Chondrocyte (in vitro differentiated cells): Measurements from ENCODE around the gene GALK1. TPM values are rescaled to one million over a fixed set of nuclear protein-coding genes. Genes with fewer than 3 reads are reported as not detected.
A peak's percentile ranks its signal among the peaks of the same experiment; 100 is the strongest.

Experiments used
- DNase-seq: peaks from one replicate; pipeline ENCODE4 v3.0.0; 2021; ENCODE audit warnings: mixed read lengths, low spot score
- H3K27ac Mint-ChIP-seq: one replicate; pipeline ENCODE4 v1.8.0; 2021; ENCODE audit warnings: mild to moderate bottlenecking, moderate library complexity, mixed read lengths; ENCODE audit not compliant: unreplicated experiment
- H3K27me3 Mint-ChIP-seq: 2 replicates; pipeline ENCODE4 v1.8.0; 2021; ENCODE audit warnings: low read depth, mixed read lengths
- H3K36me3 Mint-ChIP-seq: 2 replicates; pipeline ENCODE4 v1.8.0; 2021; ENCODE audit warnings: low read depth, mixed read lengths
- H3K4me1 Mint-ChIP-seq: 2 replicates; pipeline ENCODE4 v1.8.0; 2021; ENCODE audit warnings: low read depth, mild to moderate bottlenecking, mixed read lengths
- H3K4me3 Mint-ChIP-seq: one replicate; pipeline ENCODE4 v1.8.0; 2021; ENCODE audit warnings: mild to moderate bottlenecking, moderate library complexity, mixed read lengths; ENCODE audit not compliant: unreplicated experiment
- H3K9me3 Mint-ChIP-seq: 2 replicates; pipeline ENCODE4 v1.8.0; 2021; ENCODE audit warnings: low read depth, mixed read lengths
- CTCF ChIP-seq: fragments of 200-600 bp; sonication (generic); IDR thresholded peaks from 2 replicates; pipeline ENCODE4 v1.5.0; 2021; ENCODE audit warnings: antibody characterized with exemption, mild to moderate bottlenecking, moderate library complexity
- total RNA-seq: library from RNA; stranded (reverse); gene quantifications from 3 replicates; pipeline ENCODE4 v1.2.1, GENCODE V29; 2021

GALK1 gene
- total RNA-seq, 1 donor from 2014 or later = 27.8 TPM

- no peaks in the 10 kb centered on the region for H3K27me3 Mint-ChIP-seq
- no peak overlapping the region for H3K4me3 Mint-ChIP-seq
- TF ChIP-seq CTCF = no peak
- no peak for DNase-seq
- H3K27ac Mint-ChIP-seq = no peak overlapping the region
- peaks cover 6% of the 10 kb centered on the region for H3K4me1 Mint-ChIP-seq
- H3K36me3 Mint-ChIP-seq = no peaks in the 10 kb centered on the region
- H3K9me3 Mint-ChIP-seq = no peaks in the 10 kb centered on the region
These were observed 8.4 kb downstream of the GALK1 start for GRCh38 chr17:75756451-75757085.

GRCh38 chr17:75755990-75756389 is 9.0 kb downstream of the GALK1 start:
- Mint-ChIP-seq H3K27me3 (no peaks in the 10 kb centered on the region), H3K27ac (no peak overlapping the region), H3K9me3 (no peaks in the 10 kb centered on the region), H3K36me3 (no peaks in the 10 kb centered on the region), H3K4me3 (no peak overlapping the region), H3K4me1 (peaks cover 6% of the 10 kb centered on the region)
- no peak for TF ChIP-seq CTCF
- no peak for DNase-seq

- Mint-ChIP-seq H3K27me3 (no peaks in the 10 kb centered on the region), H3K4me1 (peaks cover 6% of the 10 kb centered on the region), H3K27ac (no peak overlapping the region), H3K9me3 (no peaks in the 10 kb centered on the region), H3K36me3 (no peaks in the 10 kb centered on the region), H3K4me3 (no peak overlapping the region)
- DNase-seq = no peak
- TF ChIP-seq CTCF = peak; percentile 3
These were observed 9.6 kb downstream of the GALK1 start for GRCh38 chr17:75755205-75755901.

GRCh38 chr17:75754378-75755204 is 10.4 kb downstream of the GALK1 start:
- Mint-ChIP-seq H3K9me3 (no peaks in the 10 kb centered on the region), H3K4me1 (peaks cover 12% of the 10 kb centered on the region), H3K36me3 (no peaks in the 10 kb centered on the region), H3K4me3 (peak overlapping the region; percentile 17), H3K27ac (peak overlapping the region; percentile 52), H3K27me3 (no peaks in the 10 kb centered on the region)
- no peak for DNase-seq
- peak; percentile 5 for TF ChIP-seq CTCF
